Measurements from ENCODE around the gene STX5.

STX5 gene

DNA sequence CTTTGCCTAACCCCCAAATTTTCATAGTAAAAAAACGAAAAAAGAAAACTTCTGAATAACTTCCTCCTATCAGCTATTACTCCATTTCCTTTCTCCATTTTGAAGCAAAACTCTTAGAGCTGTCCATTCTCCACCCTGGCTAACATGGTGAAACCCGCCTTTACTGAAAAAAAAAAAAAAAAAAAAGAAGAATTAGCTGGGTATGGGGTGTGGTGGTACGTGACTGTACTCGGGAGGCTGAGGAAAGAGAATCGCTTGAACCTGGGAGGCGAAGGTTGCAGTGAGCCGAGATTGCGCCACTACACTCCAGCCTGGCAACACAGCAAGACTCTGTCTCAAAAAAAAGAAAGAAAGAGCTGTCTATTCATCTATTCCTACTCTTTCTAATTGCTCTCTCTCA lies 15.3 kb downstream of the STX5 start:
- Histone ChIP-seq H2AFZ (ENCODE audit: low read length) (no peak overlapping the region), H3K36me3 (replicated peaks; ENCODE audit: insufficient read depth, low read length) (0 out of 2 replicates have a peak, but pooled peaks cover 4% of the 10 kb centered on the region), H3K4me1 (ENCODE audit: low read length) (no peaks in the 10 kb centered on the region), H3K79me2 (ENCODE audit: low read length) (no peaks in the 10 kb centered on the region), H3K27ac (ENCODE audit: low read length) (no peak overlapping the region), H3K4me3 (ENCODE audit: low read length) (no peak overlapping the region), H4K20me1 (ENCODE audit: insufficient read depth, low read length) (no peaks in the 10 kb centered on the region), H3K9ac (ENCODE audit: low read length) (no peak overlapping the region), H3F3A (ENCODE audit: insufficient read depth, low read length) (peaks cover 3% of the 10 kb centered on the region; the same call in 1 of the 2 replicates), H3K27me3 (replicated peaks; ENCODE audit: insufficient read depth, low read length) (no peaks in the 10 kb centered on the region), H3K4me2 (ENCODE audit: low read depth, low read length) (no peak overlapping the region), H3K9me2 (replicated peaks; ENCODE audit: insufficient read depth, low read length) (no peaks in the 10 kb centered on the region), H3K9me3 (replicated peaks; ENCODE audit: insufficient read depth, low read length) (no peaks in the 10 kb centered on the region)
- DNase-seq: no peak
- TF ChIP-seq EZH2phosphoT487 (IDR thresholded peaks at IDR 0.05; ENCODE audit: low read length): no peak
- TF ChIP-seq EZH2 (optimal IDR thresholded peaks at IDR 0.05; ENCODE audit: low read depth, low read length): no peak
- TF ChIP-seq CTCF (IDR thresholded peaks at IDR 0.05; ENCODE audit: low read length): no peak

GRCh38 chr11:62811659-62812058 lies 20.2 kb downstream of the STX5 start:
- H3K9me3 ChIP-seq (replicated peaks; ENCODE audit: insufficient read depth, low read length): no peaks in the 10 kb centered on the region
- TF ChIP-seq EZH2 (optimal IDR thresholded peaks at IDR 0.05; ENCODE audit: low read depth, low read length) (no peak), CTCF (IDR thresholded peaks at IDR 0.05; ENCODE audit: low read length) (no peak), EZH2phosphoT487 (IDR thresholded peaks at IDR 0.05; ENCODE audit: low read length) (no peak)
- DNase-seq: no peak
- H3K9ac ChIP-seq (ENCODE audit: low read length): no peak overlapping the region
- no peaks in the 10 kb centered on the region for H3K9me2 ChIP-seq (replicated peaks; ENCODE audit: insufficient read depth, low read length)
- peaks cover 16% of the 10 kb centered on the region for H3F3A ChIP-seq (ENCODE audit: insufficient read depth, low read length)
- H3K27ac ChIP-seq (ENCODE audit: low read length): no peak overlapping the region
- H4K20me1 ChIP-seq (ENCODE audit: insufficient read depth, low read length): no peaks in the 10 kb centered on the region
- peaks cover 20% of the 10 kb centered on the region for H3K4me1 ChIP-seq (ENCODE audit: low read length)
- H3K36me3 ChIP-seq (replicated peaks; ENCODE audit: insufficient read depth, low read length): no peaks in the 10 kb centered on the region
- no peaks in the 10 kb centered on the region for H3K79me2 ChIP-seq (ENCODE audit: low read length)
- no peak overlapping the region for H2AFZ ChIP-seq (ENCODE audit: low read length)
- no peaks in the 10 kb centered on the region for H3K27me3 ChIP-seq (replicated peaks; ENCODE audit: insufficient read depth, low read length)
- H3K4me2 ChIP-seq (ENCODE audit: low read depth, low read length): no peak overlapping the region
- no peak overlapping the region for H3K4me3 ChIP-seq (ENCODE audit: low read length)

DNA sequence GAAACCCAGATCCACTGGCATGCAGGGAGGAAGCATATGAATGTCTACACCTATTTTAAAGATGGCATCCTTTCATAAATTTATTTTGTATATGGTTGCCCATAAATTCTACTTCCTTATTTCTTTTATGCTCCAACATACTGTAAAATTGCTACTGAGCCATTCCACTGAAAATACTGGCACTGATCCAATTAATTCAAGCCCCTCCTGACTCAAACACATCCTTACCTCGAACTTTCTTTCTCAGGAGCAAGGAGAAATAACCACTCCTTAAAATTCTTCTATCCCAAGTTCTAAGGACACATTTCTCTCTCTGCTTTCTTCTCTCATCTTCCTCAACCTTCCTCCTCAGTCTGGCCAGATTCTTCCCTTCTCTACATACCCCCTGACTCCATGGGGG lies 21.1 kb downstream of the STX5 start:
- Histone ChIP-seq H3K4me1 (ENCODE audit: low read length) (peaks cover 27% of the 10 kb centered on the region), H3F3A (ENCODE audit: insufficient read depth, low read length) (peaks cover 20% of the 10 kb centered on the region), H3K9me2 (replicated peaks; ENCODE audit: insufficient read depth, low read length) (no peaks in the 10 kb centered on the region), H3K9me3 (replicated peaks; ENCODE audit: insufficient read depth, low read length) (no peaks in the 10 kb centered on the region), H3K79me2 (ENCODE audit: low read length) (no peaks in the 10 kb centered on the region), H3K9ac (ENCODE audit: low read length) (no peak overlapping the region), H3K4me3 (ENCODE audit: low read length) (no peak overlapping the region), H3K4me2 (ENCODE audit: low read depth, low read length) (no peak overlapping the region), H4K20me1 (ENCODE audit: insufficient read depth, low read length) (no peaks in the 10 kb centered on the region), H2AFZ (ENCODE audit: low read length) (no peak overlapping the region), H3K36me3 (replicated peaks; ENCODE audit: insufficient read depth, low read length) (no peaks in the 10 kb centered on the region), H3K27ac (ENCODE audit: low read length) (no peak overlapping the region), H3K27me3 (replicated peaks; ENCODE audit: insufficient read depth, low read length) (no peaks in the 10 kb centered on the region)
- no peak for DNase-seq
- TF ChIP-seq CTCF (IDR thresholded peaks at IDR 0.05; ENCODE audit: low read length): no peak
- TF ChIP-seq EZH2 (optimal IDR thresholded peaks at IDR 0.05; ENCODE audit: low read depth, low read length): no peak
- no peak for TF ChIP-seq EZH2phosphoT487 (IDR thresholded peaks at IDR 0.05; ENCODE audit: low read length)

All from MM.1S (cell line).